HG02840 (cell line): Measurements from ENCODE around the gene SRGAP2C.
"Not testable (repeated sequence)": the region's sequence is repeated elsewhere in the genome, so short reads cannot be mapped to it uniquely, and the experiment has no call there.

Experiments used
- ATAC-seq: cut with Tn5 transposase; IDR thresholded peaks from one replicate; pipeline ENCODE4 v1.9.1; 2021; ENCODE audit warnings: mild to moderate bottlenecking, moderate library complexity, moderate number of reproducible peaks; ENCODE audit not compliant: unreplicated experiment, low FRiP score

Gene SRGAP2C

GRCh38 chr1:121321660-121322059, 136.9 kb downstream of the SRGAP2C start:
- ATAC-seq: not testable (repeated sequence)

DNA sequence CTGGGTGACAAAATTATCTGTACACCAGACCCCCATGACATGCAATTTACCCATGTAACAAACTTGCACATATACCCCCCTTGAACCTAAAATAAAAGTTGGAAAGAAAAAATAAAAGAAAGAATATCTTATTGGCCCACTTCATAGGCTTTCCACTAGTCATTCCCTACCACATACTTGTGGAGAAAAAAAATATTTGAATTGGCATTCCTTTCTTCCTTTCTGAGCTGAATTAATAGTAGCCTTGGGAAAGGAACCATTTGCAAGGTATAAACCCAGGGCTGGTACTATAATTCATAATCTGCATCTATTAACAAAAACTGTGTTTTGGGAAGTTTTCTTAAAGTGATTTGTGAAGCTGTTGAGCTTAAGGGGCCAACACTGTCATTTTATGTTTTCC, 140.0 kb downstream of the SRGAP2C start:
- ATAC-seq: not testable (repeated sequence)

DNA sequence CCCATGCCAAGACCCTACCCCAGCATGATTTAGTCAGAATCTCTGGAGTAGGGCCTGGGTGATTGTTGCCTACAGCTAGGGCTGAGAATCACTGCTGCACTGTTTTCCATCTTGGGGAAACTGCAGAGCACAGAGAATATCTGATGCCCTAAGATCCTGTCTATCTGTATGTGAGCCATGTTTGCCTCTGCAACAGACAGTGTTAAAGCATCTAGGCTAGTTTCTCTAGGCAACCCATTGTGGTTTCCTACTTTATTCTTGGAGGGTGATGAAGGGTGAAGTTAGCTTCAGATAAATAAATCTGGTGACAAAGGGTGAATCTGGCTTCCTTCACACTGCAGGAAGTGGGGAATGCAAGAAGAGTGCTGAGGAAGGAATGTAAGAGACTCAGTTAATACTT, 147.4 kb downstream of the SRGAP2C start:
- ATAC-seq: not testable (repeated sequence)

DNA sequence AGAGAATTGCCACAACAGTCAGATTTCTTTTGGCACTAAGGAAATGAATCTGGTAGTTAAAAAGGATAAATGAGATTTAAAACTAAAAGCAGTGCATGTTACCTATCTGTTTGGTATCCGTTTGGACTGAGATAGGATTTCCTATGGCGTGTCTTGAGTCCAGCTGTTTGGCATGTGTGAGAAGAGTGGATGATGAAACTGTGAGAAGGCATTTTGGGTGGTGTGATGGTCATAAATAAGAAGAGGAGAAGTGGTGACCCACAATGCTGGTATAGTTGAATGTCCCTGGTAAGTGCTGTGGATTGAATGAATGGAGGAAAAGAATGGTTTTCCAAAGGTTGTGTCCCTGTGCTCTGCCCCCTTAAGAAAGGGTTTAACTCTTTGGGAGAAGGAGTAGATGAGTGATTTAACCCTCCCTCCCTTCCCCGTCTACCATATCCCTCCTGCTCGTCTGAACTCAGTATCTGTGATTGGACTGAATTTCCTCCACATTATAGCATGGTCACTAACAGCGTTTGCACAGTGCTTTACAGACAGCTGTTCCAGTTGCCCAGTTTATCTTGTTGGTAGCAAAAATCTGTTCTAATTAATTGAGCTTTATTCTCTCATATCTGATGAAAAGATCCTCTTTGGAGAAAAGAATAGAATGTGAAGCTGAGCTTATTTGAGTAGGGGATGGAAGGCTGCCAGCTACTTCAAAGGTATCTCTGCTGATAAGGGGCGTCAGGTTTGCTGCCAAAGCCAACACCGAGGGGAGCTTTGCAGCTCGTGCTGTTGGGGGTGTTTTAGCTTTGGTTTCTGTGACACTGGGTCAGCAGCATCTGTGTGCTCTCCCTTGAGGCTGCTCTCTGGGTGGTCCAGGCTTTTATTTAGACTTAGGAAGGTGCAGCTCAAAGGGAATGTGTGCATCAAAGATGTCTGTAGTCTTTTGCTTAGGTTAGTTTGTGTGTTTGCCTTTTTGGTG, 148.1 kb downstream of the SRGAP2C start:
- not testable (repeated sequence) for ATAC-seq

GRCh38 chr1:121337958-121338357, 153.2 kb downstream of the SRGAP2C start:
- ATAC-seq: not testable (repeated sequence)

- ATAC-seq: not testable (repeated sequence)
These were observed 154.8 kb downstream of the SRGAP2C start for GRCh38 chr1:121339611-121340010.

GRCh38 chr1:121343311-121343906, 158.6 kb downstream of the SRGAP2C start:
- ATAC-seq: not testable (repeated sequence)

GRCh38 chr1:121344355-121344754, 159.6 kb downstream of the SRGAP2C start:
- not testable (repeated sequence) for ATAC-seq

- ATAC-seq: not testable (repeated sequence)
These were observed 161.9 kb downstream of the SRGAP2C start for GRCh38 chr1:121346654-121347053.

GRCh38 chr1:121347476-121347875, 162.7 kb downstream of the SRGAP2C start:
- ATAC-seq: not testable (repeated sequence)

- ATAC-seq: not testable (repeated sequence)
These were observed 163.3 kb downstream of the SRGAP2C start for GRCh38 chr1:121348115-121348514.

DNA sequence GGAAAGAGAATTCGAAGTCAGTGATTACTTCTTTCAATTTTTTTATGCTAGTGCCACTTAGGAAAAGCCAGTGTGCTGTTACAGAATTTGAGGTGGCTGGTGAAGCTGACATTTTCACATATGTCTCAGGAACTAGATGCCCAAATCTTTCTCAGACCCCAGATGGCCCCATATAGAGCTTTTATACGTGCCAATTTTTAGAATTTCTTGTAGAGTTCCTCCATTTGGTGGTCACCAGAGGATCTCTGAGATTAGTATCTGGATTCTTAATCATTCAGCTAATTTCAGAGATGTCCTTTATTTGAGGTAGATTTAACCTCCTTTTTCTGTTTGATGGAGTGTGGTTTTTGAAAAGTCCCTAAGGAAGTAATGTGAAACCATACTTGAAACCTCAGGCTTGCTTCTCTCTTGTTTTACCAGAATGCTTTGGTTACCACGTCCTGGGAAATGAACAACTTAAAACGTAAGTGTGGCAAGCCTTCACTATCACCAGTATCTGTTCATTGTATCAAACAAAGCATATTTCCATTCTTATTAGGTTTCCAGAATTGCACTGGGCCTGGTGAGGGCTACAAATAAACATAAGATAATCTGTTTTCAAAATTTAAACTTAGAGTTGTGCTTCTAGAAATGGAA, 164.7 kb downstream of the SRGAP2C start:
- ATAC-seq: not testable (repeated sequence)

- not testable (repeated sequence) for ATAC-seq
These were observed 171.1 kb downstream of the SRGAP2C start for GRCh38 chr1:121355711-121356420.

DNA sequence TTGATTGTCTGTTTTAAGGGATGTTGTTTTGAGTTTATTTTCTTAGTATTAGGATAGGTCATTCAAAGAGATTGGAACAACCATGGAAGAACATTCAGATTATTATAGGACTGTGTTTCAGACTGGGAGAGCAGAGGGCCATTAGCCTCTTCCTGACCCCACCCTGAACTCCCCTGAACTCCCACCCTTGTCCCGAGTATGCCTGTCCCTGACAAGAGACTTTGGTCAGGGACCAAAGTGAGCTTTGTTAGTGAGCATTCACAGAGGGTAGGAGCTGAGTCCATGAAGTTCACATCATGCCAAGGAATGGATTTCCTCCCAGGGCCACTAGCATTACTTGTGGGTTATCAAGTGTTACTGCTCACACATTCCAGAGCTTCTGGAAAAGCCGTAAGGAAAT, 172.0 kb downstream of the SRGAP2C start:
- ATAC-seq: not testable (repeated sequence)

GRCh38 chr1:121360531-121360930, 175.8 kb downstream of the SRGAP2C start:
- not testable (repeated sequence) for ATAC-seq

DNA sequence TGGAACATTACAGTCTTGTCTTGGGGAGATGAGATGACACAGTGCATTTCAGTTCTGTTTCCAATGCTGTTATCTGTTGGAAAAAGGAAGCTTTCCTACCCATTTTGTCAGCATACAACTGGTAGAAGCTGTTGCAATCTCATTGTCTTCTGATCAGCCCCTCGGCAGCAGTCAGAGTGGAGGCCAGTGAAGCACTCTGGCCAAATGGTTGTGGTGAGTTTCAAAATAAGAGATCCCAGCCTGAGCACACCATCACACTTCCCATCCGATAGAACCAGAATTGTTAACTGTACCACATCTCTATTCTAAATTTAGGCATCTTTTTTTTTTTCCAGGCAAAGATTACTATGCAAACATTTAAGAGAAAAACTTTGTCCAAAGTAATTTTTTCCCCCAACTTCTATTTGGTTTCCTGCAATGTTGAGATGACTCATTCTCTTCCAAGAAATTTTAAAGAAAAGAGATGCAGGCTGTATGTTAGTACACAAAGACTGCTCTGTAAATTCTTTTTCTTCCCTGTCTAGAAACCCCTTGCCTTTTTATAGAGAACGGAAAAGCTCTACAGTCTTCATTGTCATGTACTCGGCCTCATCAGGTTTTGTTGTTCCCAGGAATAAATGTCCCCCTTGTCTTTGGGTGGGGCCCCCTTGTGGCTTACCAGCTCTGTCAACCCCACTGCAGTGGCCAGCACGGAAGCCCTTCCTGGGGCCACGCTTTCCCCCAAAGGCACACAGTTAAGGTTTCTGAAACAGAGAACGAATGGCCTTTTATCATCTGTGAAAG, 176.9 kb downstream of the SRGAP2C start:
- ATAC-seq: not testable (repeated sequence)

DNA sequence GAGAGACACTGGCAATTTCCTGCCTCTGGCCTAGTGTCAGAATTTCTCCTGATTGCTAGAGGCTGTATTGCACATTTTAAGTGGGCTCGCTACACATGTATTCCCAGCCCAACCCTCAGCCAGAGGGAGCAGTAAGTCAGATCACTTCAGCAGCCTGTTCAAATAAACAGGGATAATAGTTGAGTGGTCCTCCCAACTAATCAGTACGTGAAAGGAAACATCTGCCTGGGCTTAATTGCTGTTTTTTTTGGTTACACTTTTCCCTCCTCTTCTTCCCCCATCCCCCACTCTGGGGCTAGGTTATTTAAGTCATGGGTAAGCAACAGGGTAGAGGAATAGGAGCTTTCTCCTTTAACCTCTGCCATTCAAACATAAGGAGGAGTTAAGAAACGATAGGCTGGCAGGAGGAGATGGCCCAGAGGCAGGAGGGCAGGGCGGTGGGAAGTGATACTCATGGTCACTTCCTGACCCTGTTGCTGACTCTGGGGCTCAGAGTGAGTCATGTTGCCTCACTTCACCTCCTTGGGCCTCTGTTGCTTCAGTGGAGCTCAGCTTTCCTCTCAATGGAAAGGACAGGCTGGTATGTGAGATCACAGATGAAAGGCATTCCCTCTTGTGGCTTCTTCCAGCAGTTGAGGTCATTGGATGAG, 177.6 kb downstream of the SRGAP2C start:
- ATAC-seq: not testable (repeated sequence)

DNA sequence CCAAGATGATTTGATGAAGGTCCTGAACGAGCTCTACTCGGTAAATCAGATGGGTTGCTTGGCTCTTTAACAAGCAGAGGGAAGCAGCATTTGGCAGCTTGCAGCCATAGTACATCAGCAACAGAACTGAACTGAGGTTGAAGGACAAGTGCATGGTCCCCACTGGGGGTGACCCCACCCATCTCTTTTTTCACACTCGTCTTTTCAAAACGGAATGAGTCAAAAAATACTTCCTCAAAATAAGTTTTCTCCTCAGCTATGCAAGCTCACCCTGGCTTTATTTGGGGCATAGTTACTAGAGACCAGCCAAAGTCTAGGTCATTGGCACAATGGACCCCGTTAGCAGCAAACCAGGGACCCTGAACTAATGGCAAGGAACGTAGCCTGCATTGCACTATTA, 180.5 kb downstream of the SRGAP2C start:
- ATAC-seq: not testable (repeated sequence)

- ATAC-seq: not testable (repeated sequence)
These were observed 180.9 kb downstream of the SRGAP2C start for GRCh38 chr1:121365723-121366122.
